ENCODE results near the gene SYTL3. TPM values are rescaled to one million over a fixed set of nuclear protein-coding genes. Genes with fewer than 3 reads are reported as not detected.
"Not testable (repeated sequence)": the region's sequence is repeated elsewhere in the genome, so short reads cannot be mapped to it uniquely, and the experiment has no call there.

Gene SYTL3
- polyA plus RNA-seq, 1 donor = 10.5 TPM

DNA sequence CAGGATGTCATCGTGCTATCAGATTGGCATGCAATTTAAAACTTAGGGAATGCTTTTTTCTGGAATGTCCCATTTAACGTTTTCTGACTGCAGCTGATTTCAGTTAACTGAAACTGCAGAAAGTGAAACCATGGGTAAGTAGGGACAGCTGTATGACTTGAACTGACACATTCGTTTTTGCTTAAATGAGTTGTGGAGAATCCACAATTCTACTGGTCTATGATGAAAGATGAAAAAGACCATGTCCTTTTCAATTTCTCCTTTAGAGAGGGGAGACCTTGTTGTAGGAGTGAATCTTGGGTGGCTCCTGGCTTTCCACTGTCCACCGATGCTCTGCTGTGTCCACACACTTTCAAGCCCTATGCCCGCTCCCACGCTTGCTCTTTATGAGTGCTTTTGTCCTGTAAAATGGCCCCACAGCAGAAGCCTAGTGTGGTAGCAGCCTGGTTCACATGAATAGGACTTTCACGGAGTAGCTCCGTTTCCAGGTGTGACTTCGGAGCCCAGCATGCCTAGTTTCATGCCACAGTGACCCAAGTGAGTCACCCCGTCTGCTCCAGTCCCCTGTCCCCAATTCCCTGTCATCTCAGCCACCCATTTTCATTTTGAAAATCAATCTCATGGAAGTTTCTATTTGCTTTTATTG, 27.2 kb upstream of the SYTL3 start:
- no peak for DNase-seq

DNA sequence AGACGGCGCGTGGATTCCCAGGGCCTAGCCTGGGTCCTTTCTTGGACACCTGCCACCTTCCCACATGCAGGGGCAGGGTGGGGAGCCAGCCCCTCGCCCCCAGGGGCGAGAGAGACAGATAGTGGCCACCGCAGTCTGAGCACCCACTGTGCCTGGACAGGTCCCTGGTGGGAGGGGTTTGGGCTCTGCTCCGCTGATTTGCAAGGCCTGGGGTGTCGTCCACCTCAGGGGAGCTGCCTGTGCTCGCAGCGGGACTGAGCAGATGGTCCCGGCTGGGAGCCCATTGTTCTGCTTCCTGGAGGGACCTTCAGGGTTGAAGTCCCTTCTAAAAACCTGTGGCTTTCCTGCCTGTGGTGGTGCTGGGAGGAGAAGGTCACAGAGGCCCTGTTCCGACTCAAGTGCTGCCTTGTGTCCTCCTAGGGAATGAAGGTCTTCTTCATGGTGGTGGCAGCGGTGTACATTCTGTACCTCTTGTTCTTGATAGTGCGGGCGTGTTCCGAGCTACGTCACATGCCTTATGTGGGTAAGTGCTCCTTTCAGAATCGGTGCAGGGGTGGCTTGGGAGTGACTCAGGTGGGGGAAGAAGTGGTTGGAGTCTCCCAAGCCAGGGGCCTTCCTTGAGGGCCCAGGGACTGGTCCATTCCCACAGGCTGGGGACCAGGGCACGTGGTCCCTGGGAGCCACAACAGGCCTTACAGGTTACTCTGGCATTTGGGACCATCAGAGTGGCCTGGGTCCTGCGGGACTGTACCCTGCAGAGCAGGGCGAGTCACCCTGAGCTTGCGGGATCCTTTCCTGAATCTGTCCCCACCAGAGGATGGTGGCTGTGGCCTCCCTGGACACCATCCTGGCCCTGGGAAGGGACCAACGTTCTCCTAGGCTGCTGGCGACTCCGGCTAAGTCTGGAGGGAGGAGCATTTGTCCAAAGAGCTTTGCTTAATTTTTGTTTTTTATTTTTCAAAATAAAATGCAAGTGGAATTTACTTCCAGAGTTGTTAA, 24.9 kb upstream of the SYTL3 start:
- DNase-seq = no peak

DNA sequence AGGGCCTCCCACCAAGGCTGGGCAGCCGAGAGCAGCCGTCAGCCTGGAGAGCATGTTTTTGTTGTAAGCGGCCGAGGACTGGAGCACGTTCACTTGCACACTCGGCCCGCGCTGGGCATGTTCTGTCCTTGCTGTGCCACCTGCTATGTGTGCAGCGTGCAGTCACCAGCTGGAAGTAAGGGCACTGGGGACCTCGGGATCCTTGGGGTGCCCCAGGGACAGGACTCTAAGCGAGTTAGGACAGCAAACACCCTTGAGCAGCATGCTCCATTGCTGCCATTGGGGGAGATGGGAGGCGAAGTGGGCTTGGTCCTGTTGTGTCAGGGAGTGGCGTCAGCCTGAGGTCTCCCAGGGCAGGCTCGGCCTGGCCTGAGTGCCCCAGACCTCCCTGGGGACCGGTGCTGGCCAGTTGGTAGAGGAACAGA, 24.0 kb upstream of the SYTL3 start:
- DNase-seq = no peak

DNA sequence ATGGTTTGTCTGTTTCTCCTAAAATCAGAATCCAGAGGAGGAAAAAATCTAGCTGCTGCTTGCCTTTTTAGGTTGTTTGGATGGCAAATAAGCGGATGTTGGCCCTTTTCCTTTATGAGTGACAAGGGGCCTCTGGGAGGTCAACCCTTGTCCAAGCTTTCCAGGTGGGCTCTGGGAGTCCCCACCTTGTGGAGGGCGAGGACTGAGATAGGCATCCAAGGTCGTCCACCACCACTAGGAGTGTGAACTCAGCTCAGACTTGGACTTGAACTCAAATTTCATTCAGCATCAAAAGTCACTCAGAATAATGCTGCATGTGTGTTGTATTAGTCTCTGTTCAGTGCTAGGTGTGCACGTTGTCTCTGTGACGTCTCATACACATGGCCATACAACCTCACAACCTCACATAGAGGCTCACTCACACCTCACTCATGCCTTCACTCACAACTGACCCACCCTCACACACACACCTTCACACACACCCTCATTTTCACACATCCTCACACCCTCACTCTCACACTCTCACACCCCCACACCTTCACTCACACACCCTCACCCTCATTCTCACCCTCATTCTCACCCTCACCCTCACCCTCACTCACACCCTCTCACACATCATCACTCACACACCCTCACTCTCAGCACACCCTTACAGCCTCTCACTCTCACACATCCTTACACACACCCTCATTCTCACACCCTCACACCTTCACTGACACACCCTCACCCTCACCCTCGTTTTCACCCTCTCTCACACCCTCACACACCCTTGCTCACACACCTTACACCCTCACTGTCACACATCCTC, 23.3 kb upstream of the SYTL3 start:
- DNase-seq = no peak

DNA sequence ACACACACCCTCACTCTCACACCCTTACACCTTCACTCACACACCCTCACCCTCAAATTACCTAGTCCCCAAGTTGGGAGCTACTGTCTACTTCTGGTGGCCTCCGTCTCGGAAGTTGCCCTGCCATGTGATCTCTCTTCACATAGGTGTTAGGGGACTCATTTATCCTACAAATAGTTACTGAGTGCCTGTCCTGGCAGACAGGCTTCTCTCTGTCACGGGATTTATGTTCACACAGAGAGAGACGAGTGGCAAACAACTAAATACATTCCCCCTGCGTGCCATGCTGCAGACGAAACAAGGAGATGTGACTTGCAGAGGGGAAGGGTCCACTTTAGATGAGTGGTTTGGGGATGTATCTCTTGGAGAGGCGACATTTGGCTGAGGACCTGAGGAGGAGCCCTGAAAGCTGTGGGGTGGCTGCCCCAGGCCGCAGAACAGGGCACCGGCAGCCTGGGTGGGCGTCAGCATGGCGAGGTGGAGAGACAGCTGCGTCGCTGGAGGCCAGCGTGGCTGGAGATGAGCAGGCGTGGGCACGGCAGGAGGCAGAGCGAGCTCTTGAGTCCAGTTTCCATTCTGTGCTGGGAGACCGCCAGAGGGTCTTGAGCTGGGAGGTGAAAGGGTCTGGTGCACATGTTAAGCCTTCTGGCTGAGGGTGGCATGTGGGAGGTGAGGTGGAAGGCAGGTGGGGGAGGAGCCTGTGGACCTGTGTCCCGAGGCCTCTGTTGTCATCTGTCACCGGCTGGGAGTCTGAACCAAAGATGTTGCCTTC, 22.5 kb upstream of the SYTL3 start:
- DNase-seq = no peak

DNA sequence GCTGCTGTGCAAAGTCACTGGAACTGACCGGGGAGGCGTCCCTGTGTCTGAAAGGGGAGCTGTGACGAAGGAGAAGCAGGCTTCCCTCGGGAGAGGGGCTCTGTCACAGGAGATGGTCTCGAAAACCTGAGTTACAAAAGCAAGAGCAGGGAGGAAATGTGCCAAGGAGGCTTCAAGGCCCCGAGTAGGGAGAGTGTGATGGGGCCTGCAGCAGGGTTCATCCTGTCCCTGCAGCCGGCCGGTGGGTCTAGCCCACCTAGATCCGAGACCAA, 22.0 kb upstream of the SYTL3 start:
- DNase-seq = no peak

DNA sequence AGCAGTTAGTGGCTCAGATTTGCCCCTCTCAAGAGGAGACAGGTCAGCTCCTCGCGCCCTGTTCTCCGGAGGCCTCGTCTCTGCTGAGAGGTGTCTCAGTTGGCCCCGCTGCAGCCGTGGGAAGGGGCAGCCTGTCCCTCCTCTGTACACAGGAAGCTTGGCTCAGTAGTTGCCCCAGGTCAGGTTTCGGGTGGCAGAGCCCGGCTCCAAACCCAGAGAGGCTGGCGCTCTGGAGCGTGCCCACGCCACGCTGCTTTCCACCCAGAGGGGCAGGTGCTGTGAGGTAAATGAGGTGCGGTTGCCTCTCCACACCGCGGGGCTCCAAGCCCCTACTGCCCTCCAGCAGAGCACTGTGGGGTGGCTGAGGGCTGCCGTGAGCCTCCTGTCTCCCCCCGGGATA, 21.3 kb upstream of the SYTL3 start:
- no peak for DNase-seq

DNA sequence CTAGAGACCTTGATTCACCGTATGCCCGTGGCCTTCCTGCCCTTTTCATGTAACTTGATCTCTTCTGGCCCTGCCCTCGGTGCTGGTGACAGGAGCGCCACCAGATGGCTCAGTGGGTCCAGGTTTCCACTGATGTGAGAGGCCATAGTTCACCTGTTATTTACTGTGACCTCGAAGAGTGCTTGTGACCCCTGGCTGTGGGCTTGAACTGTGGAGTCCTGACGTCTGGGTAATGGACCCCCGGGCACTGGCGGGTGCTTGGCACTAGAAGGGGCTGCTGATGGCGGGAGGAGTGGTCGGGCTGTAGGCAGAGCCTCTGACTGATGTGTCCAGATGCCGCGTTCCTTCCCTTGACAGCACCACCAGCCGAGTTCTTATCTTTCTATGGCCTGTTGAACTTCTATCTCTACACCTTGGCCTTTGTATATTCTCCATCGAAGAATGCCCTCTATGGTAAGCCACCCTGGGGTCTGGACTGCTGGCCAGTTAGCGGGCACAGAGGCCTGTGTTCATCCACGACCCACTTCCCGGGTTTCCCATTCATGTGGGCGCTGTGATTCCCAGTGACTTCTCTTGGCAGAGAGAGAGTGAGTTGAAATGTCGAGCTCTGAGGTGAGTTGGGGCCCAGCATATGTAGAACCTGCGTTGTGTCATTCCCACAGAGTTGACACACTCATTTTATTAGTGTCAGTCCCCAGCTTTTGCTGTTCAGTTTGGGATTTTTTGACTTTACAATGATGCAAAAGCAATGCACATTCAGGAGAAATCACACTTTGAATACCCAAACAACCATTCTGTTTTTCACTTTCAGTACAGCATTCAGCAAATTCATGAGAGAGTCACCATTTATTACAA, 20.3 kb upstream of the SYTL3 start:
- DNase-seq = no peak

DNA sequence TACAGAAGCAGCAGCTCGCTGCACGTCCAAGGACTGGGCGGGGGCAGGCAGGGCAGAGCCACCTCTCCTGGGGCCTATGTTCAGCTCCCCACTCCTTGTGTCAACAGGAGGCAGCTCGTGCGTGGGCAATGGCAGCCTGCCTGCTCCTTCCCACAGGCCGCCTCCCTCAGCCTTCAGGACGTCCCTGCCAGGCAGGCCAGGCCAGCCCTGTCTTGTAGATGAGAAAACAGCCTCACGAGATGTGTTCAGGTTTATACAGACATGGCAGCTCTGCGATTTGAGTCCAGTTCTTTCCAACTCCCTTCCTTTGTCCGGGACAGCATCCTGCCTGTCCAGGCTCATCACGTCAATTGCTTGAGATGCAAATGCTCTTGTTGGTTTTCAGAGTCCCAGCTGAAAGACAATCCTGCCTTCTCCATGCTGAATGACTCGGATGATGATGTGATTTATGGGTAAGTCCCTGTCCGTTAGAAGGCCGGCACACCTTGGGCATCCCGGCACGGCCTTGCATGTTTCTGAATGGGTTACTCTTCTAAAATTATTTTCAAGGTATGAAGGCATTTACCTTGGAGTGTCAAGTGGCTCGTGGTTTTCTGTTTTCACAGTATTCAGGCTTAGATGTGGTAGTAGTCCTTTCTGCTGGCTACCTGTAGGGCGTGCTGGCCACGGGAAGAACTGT, 18.8 kb upstream of the SYTL3 start:
- DNase-seq = no peak

DNA sequence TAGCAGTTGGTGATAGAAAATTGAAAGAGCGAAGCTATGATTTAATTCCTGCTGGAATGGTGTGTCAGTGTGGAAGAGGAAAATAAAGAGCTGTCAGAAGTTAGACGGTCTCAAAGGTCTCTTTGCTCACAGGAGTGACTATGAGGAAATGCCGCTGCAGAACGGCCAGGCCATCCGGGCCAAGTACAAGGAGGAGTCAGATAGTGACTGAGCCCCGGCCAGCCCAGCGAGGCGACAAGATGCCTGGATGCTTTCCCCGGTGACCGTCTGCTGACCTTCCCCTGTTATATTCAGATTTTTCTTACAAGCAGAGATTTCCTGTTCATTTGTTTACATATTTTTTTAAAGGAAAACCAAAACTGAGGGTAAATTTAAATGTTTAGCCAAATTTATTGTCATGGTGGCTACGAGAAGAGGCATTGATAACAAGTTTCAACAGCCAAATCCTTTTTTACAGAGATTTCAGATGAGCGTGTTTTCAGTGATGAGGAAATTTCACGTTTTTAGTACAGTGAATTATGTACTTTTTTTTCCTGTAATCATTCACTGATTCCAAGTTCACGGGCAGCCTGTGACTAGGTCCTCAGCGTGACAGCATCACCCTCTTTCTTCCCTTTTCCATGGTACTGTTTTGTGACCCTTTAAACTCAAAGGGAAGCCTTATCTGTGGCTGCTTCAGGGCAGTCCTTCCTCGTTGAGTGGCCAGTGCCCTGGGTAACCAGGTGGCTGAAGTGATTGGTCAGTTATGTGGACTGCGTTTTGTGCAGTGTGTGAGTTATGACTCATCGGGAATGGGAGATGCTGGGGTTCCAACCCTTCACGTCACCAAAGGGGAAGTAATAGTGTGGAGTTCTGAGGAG, 17.9 kb upstream of the SYTL3 start:
- peak; percentile 60 for DNase-seq

DNA sequence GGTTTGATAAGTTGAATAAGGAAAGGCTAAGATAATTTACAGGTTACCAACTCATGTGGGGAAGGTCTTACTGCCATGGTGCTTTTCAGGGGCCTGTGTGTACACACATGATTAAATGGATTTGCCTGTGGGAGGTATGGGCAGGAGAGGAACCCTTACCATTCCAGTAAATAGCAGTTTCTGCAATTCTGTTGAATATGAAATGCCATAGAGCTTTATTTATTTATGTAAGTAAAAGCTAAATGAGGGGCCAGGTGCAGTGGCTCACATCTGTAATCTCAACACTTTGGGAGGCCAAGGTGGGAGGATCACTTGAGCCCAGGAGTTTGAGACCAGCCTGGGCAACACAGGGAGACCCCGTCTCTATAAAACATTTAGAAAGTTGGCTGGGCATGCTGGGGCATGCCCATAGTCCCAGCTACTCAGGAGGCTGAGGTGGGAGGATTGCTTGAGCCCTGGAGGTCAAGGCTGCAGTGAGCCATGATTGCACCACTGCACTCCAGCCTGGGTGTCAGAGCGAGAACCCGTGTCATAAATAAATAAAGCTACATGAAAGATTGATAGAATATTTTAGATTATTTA, 17.2 kb upstream of the SYTL3 start:
- DNase-seq = not testable (repeated sequence)

DNA sequence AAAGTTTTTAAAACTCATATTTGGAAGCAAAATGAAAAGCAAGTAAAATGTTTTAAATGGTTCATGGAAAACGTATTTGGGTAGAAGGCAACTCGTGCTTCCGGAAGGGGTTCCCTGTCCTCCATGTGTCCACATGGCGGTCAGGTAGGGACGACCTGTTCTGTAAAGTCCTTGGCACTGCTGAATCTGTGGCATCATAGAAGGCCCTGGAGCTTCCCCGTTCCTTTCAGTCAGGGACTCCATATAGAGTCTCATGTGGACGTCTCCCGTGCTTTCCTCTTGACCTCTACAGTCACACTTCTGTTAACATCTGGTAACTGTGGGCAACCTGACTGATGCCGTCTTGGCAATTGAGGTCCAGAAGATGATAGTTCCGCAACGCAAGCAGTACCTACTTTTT, 16.7 kb upstream of the SYTL3 start:
- no peak for DNase-seq

DNA sequence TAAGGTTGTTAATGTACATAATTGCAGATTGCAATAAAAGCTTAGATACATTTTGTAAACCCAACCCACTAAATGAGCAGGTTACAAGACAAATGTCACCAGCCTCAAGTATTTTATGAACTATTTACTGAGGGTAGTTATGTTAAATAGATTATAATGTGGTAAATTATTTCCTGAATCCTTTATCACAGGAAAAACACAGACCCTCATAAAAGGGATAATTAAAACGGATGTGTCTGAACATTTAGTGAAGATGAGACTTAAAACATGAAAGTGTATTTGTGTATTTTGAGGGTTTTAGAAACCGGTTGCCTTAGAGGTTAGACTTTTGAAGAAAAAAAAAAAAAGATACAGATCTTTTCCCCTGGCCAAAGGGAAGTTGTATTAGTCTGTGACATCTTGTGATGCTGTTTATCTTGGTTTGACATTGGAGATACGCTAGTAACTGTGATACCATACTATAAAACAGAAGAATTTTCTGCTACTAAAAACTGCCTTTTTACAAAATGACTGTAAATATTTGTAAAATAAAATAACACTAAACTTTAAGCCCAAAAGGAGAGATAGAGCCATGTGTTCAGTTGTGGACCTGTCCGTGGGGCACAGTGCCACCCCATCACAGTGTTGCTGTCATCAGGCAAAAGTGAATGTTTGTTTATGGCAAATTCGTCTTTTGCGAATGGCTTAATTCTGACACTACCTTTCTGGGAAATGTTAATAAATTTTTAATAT, 15.0 kb upstream of the SYTL3 start:
- DNase-seq = no peak

DNA sequence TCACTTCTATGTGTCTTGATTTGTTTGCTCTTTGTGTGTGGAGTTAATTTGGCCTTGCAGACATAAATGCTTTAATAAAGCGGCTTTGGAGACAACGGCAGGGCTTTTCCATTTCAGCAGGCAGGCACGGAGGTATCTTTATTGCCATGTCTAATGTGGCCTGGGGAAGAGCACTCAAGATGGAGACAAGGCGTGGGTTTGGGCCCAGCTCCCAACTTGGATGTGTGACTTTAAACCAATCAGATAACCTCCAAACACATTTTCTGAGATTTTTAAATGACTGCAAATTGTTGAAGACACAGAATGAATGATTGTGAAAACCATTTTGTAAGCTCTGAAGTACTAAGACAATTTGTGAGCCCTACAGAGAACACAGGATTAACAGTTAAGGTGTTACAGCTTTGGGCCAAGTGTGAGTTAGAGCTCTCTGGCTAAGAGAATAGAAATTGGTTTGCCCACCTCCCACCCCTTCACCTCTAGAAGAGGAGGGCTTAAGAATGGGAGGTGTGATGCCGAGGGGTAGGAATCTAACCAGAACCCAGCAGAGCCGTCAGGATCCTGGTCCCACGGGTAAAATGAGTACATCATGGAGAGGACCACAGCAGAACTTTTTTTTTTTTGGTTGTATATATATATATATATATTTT, 14.3 kb upstream of the SYTL3 start:
- no peak for DNase-seq

DNA sequence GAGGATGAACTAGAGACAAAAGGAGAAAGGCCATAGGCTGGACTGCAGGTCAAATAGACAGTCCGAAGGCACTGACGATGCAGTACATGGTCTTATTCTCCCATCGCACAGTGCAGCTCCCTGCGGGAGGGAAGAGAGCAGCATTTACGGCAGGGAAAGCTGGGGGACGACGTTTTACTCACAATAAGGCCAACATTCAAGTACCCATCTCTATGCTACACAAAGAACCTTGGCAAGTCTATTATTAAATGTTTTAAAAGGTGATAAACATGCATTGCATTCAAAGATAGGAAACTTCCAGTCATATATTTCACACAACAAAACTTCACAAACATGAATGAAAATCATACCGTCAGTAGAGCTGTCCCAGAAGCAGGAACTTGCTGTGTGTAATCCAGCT, 13.1 kb upstream of the SYTL3 start:
- DNase-seq = no peak

DNA sequence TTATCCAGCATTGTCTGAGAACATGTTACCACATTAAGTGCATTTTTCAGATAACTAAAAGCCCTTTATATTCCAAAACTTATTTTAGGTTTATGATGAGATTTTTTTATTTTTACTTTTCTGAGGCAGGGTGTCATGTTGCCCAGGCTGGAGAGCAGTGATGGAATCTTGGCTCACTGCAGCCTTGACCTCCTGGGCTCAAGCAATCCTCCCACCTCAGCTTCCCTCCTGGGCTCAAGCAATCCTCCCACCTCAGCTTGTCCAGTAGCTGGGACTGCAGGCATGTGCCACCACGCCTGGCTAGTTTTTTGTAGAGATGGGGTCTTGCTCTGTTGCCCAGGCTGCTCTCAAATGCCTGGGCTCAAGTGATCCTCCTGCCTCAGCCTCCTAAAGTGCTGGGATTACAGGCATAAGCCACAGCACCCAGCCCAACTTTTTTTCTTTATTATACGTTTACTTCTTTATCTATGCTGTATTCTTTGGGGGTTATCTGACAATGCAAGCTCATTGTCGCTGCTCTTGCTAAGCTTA, 11.5 kb upstream of the SYTL3 start:
- DNase-seq = no peak

DNA sequence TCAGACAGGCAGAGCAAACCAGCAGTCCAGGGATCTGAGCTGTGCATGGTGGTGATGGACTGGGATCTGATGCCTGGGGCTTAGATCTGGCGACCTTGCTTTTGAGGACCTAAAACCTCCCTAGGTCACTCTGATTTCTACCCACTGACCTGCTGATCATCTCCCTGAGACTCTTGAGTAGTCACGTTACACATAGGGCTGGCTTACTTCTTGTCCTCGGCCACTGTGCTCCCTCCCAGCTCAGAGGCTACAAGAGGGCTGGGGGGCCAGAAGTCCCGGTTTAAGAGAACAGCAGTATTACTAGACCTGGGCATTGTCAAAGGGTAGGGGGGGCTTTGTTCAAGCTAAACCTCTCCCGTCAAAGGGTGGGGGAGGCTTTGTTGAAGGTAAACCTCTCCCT, 10.8 kb upstream of the SYTL3 start:
- DNase-seq = no peak

DNA sequence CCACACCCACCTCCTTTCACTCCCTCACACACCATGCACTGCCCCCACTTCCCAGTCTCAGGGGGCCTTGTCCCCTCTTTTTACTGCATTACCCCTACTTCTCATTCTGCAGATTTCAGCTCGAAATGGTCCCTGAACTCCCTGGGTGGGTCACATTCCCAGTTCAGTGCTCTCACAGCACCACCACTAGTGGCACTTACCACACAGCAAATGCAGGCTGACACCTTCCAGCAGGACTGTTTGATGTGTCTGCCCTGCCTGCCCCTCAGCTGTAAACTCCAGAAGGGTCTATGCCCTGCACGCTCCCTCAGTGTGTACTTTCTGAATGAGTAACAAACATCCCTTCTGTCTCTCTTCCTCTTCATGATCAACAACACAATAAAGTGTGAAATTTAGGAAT, 9.3 kb upstream of the SYTL3 start:
- DNase-seq = no peak
